ENCODE results near the gene NDUFB6.

Gene NDUFB6

GRCh38 chr9:32518276-32518675, 54.7 kb downstream of the NDUFB6 start:
- Histone ChIP-seq H3K27me3 (ENCODE audit: control insufficient read depth, low read length) (no peaks in the 10 kb centered on the region), H3K36me3 (ENCODE audit: control insufficient read depth, low read length) (no peaks in the 10 kb centered on the region), H3K4me1 (ENCODE audit: control insufficient read depth, low read length) (no peaks in the 10 kb centered on the region), H3K4me2 (ENCODE audit: low read length) (no peak overlapping the region), H3K4me3 (ENCODE audit: low read length) (no peak overlapping the region), H3K9me3 (ENCODE audit: control insufficient read depth, insufficient read depth, low read length) (peaks cover 11% of the 10 kb centered on the region), H3K79me2 (ENCODE audit: control insufficient read depth, low read length) (no peaks in the 10 kb centered on the region), H3K9me2 (replicated peaks; ENCODE audit: control insufficient read depth, low read length) (no peaks in the 10 kb centered on the region), H3F3A (ENCODE audit: control insufficient read depth, insufficient read depth) (no peaks in the 10 kb centered on the region), H3K27ac (ENCODE audit: low read depth, low read length) (no peak overlapping the region), H4K20me1 (ENCODE audit: control insufficient read depth, insufficient read depth, low read depth, low read length) (no peaks in the 10 kb centered on the region)
- TF ChIP-seq, protein P1, sequence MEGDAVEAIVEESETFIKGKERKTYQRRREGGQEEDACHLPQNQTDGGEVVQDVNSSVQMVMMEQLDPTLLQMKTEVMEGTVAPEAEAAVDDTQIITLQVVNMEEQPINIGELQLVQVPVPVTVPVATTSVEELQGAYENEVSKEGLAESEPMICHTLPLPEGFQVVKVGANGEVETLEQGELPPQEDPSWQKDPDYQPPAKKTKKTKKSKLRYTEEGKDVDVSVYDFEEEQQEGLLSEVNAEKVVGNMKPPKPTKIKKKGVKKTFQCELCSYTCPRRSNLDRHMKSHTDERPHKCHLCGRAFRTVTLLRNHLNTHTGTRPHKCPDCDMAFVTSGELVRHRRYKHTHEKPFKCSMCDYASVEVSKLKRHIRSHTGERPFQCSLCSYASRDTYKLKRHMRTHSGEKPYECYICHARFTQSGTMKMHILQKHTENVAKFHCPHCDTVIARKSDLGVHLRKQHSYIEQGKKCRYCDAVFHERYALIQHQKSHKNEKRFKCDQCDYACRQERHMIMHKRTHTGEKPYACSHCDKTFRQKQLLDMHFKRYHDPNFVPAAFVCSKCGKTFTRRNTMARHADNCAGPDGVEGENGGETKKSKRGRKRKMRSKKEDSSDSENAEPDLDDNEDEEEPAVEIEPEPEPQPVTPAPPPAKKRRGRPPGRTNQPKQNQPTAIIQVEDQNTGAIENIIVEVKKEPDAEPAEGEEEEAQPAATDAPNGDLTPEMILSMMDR (IDR thresholded peaks at IDR 0.05; ENCODE audit: low read depth, low read length, poor library complexity, severe bottlenecking), result no peak
- no peak for TF ChIP-seq EZH2phosphoT487 (IDR thresholded peaks at IDR 0.05; ENCODE audit: borderline replicate concordance, low read length)

- no peaks in the 10 kb centered on the region for H3F3A ChIP-seq (ENCODE audit: control insufficient read depth, insufficient read depth)
Measured at GRCh38 chr9:32516241-32516640, 56.7 kb downstream of the NDUFB6 start.

DNA sequence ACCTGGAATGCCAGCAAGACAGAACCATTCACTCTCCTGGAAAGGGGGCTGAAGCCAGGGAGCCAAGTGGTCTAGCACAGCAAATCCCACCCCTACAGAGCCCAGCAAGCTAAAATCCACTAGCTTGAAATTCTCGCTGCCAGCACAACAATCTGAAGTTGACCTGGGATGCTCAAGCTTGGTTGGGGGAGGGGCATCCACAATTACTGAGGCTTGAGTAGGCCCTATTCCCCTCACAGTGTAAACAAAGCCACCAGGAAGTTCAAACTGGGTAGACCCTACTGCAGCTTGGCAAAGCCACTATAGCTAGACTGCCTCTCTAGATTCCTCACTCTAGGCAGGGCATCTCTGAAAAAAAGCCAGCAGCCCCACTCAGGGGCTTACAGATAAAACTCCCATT, 64.2 kb downstream of the NDUFB6 start:
- Histone ChIP-seq H3F3A (ENCODE audit: control insufficient read depth, insufficient read depth) (no peaks in the 10 kb centered on the region), H3K36me3 (ENCODE audit: control insufficient read depth, low read length) (no peaks in the 10 kb centered on the region), H3K4me3 (ENCODE audit: low read length) (no peak overlapping the region), H3K27me3 (ENCODE audit: control insufficient read depth, low read length) (0 out of 2 replicates have a peak, but pooled peaks cover 2% of the 10 kb centered on the region), H3K4me2 (ENCODE audit: low read length) (no peak overlapping the region), H3K27ac (ENCODE audit: low read depth, low read length) (no peak overlapping the region), H4K20me1 (ENCODE audit: control insufficient read depth, insufficient read depth, low read depth, low read length) (no peaks in the 10 kb centered on the region), H3K4me1 (ENCODE audit: control insufficient read depth, low read length) (no peaks in the 10 kb centered on the region), H3K79me2 (ENCODE audit: control insufficient read depth, low read length) (no peaks in the 10 kb centered on the region), H3K9me3 (ENCODE audit: control insufficient read depth, insufficient read depth, low read length) (no peaks in the 10 kb centered on the region), H3K9me2 (replicated peaks; ENCODE audit: control insufficient read depth, low read length) (no peaks in the 10 kb centered on the region)
- TF ChIP-seq, protein P1 (IDR thresholded peaks at IDR 0.05; ENCODE audit: low read depth, low read length, poor library complexity, severe bottlenecking), result no peak
- TF ChIP-seq EZH2phosphoT487 (IDR thresholded peaks at IDR 0.05; ENCODE audit: borderline replicate concordance, low read length), result no peak

More at GRCh38 chr9:32516241-32516640, 56.7 kb downstream of the NDUFB6 start:
- Histone ChIP-seq H3K9me2 (replicated peaks; ENCODE audit: control insufficient read depth, low read length) (no peaks in the 10 kb centered on the region), H3K4me2 (ENCODE audit: low read length) (no peak overlapping the region), H3K9me3 (ENCODE audit: control insufficient read depth, insufficient read depth, low read length) (peaks cover 11% of the 10 kb centered on the region), H3K4me1 (ENCODE audit: control insufficient read depth, low read length) (no peaks in the 10 kb centered on the region), H3K27ac (ENCODE audit: low read depth, low read length) (no peak overlapping the region), H3K27me3 (ENCODE audit: control insufficient read depth, low read length) (no peaks in the 10 kb centered on the region), H3K36me3 (ENCODE audit: control insufficient read depth, low read length) (no peaks in the 10 kb centered on the region), H3K4me3 (ENCODE audit: low read length) (no peak overlapping the region), H3K79me2 (ENCODE audit: control insufficient read depth, low read length) (no peaks in the 10 kb centered on the region), H4K20me1 (ENCODE audit: control insufficient read depth, insufficient read depth, low read depth, low read length) (no peaks in the 10 kb centered on the region)
- TF ChIP-seq, protein P1 (IDR thresholded peaks at IDR 0.05; ENCODE audit: low read depth, low read length, poor library complexity, severe bottlenecking), result no peak
- no peak for TF ChIP-seq EZH2phosphoT487 (IDR thresholded peaks at IDR 0.05; ENCODE audit: borderline replicate concordance, low read length)
